H1 (cell line): Measurements from ENCODE around the gene RAB3IL1. TPM values are rescaled to one million over a fixed set of nuclear protein-coding genes. Genes with fewer than 3 reads are reported as not detected.

Experiments
- CHD7 ChIP-seq: fragments of 300-600 bp; sonication (generic); IDR thresholded peaks from 2 replicates; pipeline ENCODE4 v1.7.1; 2012; ENCODE audit warnings: low read length, moderate library complexity, mild to moderate bottlenecking, inconsistent platforms; ENCODE audit not compliant: insufficient replicate concordance
- PHF8 ChIP-seq: fragments of 200-600 bp; sonication (generic); conservative IDR thresholded peaks from 2 replicates; pipeline ENCODE4 v1.7.1; 2012; ENCODE audit warnings: low read depth, mild to moderate bottlenecking, inconsistent platforms, low read length, moderate library complexity
- SIX5 ChIP-seq: IDR thresholded peaks from 2 replicates; pipeline ENCODE4 v1.6.1; 2011; ENCODE audit warnings: mild to moderate bottlenecking, low read depth, low read length
- polyA plus RNA-seq, 7 experiments: library from polyadenylated mRNA; depleted of rRNA in 3 of 7; stranded (reverse) in 5 of 7; unstranded in 2 of 7; fragments of >200 nt in 5 of 7; fragments of 200-250 nt in 2 of 7; gene quantifications; 1 replicate in 5 of 7; 2 replicates in 1 of 7; 4 replicates in 1 of 7; pipeline versions ENCODE4 v1.2.1 to v1.2.3, GENCODE V29; 2011 to 2013; ENCODE audit warnings: missing spikeins in 2 of 7, mixed read lengths in 2 of 7
- total RNA-seq: library from RNA; stranded (reverse); fragmentation: NEBNext Ultra II Directional; extraction: Animal tissue kit (Norgen Biotek cat#: 25700); gene quantifications from 2 replicates; pipeline ENCODE4 v1.2.1, GENCODE V29; 2021

RAB3IL1 gene
- total and polyA plus RNA-seq, 2 of the 8 experiments (the other 6 are each of a cell fraction or from before 2014, with no cell fraction given): 6.8 to 7.9 TPM

GRCh38 chr11:61951484-61952135 lies 34.2 kb upstream of the RAB3IL1 start (continued):
- TF ChIP-seq CHD7 (no peak), PHF8 (no peak), SIX5 (no peak)
- TF ChIP-seq, all 59 proteins: peak for 0
